ENCODE measurements around the gene CCNB3. TPM values are rescaled to one million over a fixed set of nuclear protein-coding genes. Genes with fewer than 3 reads are reported as not detected.

Gene CCNB3, protein sequence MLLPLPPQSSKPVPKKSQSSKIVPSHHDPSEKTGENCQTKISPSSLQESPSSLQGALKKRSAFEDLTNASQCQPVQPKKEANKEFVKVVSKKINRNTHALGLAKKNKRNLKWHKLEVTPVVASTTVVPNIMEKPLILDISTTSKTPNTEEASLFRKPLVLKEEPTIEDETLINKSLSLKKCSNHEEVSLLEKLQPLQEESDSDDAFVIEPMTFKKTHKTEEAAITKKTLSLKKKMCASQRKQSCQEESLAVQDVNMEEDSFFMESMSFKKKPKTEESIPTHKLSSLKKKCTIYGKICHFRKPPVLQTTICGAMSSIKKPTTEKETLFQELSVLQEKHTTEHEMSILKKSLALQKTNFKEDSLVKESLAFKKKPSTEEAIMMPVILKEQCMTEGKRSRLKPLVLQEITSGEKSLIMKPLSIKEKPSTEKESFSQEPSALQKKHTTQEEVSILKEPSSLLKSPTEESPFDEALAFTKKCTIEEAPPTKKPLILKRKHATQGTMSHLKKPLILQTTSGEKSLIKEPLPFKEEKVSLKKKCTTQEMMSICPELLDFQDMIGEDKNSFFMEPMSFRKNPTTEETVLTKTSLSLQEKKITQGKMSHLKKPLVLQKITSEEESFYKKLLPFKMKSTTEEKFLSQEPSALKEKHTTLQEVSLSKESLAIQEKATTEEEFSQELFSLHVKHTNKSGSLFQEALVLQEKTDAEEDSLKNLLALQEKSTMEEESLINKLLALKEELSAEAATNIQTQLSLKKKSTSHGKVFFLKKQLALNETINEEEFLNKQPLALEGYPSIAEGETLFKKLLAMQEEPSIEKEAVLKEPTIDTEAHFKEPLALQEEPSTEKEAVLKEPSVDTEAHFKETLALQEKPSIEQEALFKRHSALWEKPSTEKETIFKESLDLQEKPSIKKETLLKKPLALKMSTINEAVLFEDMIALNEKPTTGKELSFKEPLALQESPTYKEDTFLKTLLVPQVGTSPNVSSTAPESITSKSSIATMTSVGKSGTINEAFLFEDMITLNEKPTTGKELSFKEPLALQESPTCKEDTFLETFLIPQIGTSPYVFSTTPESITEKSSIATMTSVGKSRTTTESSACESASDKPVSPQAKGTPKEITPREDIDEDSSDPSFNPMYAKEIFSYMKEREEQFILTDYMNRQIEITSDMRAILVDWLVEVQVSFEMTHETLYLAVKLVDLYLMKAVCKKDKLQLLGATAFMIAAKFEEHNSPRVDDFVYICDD (N-terminal part only)
- total RNA-seq (2012; rRNA removed) = 0.18 and 0.28 TPM in 2 replicates
- 0.09 TPM in 2 replicates for polyA plus RNA-seq (2012; rRNA removed)
- polyA plus RNA-seq (2012; cell fraction: cytosol; rRNA removed) = 0.02 and 0.03 TPM in 2 replicates
- 0.07 and 0.14 TPM in 2 replicates for polyA plus RNA-seq (2012; cell fraction: nucleus; rRNA removed; ENCODE audit: low replicate concordance)
- percentile 7 among the genes with signal in this experiment for Bru-seq, nascent RNA
- BruChase-seq, experiment 1, labeled RNA remaining after a 6-hour chase = percentile 5 among the genes with signal in this experiment
- BruChase-seq, experiment 2, labeled RNA remaining after a 2-hour chase = percentile 6 among the genes with signal in this experiment
- long read RNA-seq = 0 reads

DNA sequence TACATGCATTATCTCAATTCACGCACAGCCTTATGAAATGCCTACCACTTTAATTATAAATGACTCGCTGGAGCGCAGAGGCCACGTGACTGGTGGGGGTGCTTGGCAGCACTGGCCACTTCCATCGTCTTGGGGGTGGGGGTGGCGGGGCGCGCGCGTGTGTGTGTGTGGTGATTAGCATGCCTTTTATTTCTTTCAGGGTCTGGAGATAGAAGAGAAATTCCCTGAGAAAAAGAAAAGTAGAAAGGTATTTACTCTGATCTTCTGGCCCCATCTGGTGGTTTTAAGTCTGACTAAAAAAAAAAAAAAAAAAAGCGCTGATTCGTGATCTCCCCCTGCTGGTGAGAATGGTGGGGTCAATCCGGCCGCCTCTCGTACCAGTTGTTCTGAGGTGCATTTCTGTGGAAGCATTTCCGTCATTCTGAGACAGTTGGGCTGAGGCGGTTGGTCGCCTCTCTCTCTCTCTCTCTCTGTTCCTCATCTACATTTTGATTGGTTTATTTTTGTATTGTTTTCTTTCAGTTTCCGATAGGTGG, at the start of gene CCNB3:
TSS of gene CCNB3 (plus strand) at position 402 of the 536 bp plus-strand sequence. CDS start 80,399 bp downstream, outside the sequence.
- Histone ChIP-seq H3K56ac (ENCODE audit: extremely low read depth, insufficient read depth, low read length) (peak within 1 kb of the TSS; percentile 10; the same call in 1 of the 2 replicates), H3K27ac (ENCODE audit: insufficient read depth, low read length) (no peak within 1 kb of the TSS), H3K14ac (replicated peaks; ENCODE audit: low read depth, low read length) (no peak within 1 kb of the TSS), H3K23ac (ENCODE audit: low read depth, low read length) (no peak within 1 kb of the TSS), H2BK15ac (ENCODE audit: low read depth, low read length) (no peak within 1 kb of the TSS), H3K9me3 (ENCODE audit: control insufficient read depth, insufficient read depth, low read length) (no peaks in the 10 kb centered on the region), H2AK9ac (replicated peaks; ENCODE audit: low read depth, low read length, poor library complexity) (no peak within 1 kb of the TSS), H3K4ac (ENCODE audit: low read depth, low read length) (no peak within 1 kb of the TSS), H3K4me2 (ENCODE audit: low read depth, low read length) (peak within 1 kb of the TSS; percentile 69), H2BK5ac (ENCODE audit: low read depth, low read length, poor library complexity, severe bottlenecking) (no peak within 1 kb of the TSS), H4K8ac (ENCODE audit: low read depth in 2 of 2, low read length in 2 of 2) (no peak within 1 kb of the TSS; a peak in 1 of 4 replicates), H3K9me1 (ENCODE audit: insufficient read depth, low read length) (no peaks in the 10 kb centered on the region), H4K91ac (ENCODE audit: insufficient read depth, low read depth, low read length) (no peak within 1 kb of the TSS), H3K36me3 (ENCODE audit: control insufficient read depth, insufficient read depth, low read length) (no peaks in the 10 kb centered on the region), H2AFZ (replicated peaks; ENCODE audit: low read length, poor library complexity) (peak within 1 kb of the TSS; percentile 86), H3K9ac (ENCODE audit: low read depth, low read length) (no peak within 1 kb of the TSS), H4K5ac (ENCODE audit: low read depth, low read length) (no peak within 1 kb of the TSS), H2BK120ac (ENCODE audit: low read depth, low read length) (no peak within 1 kb of the TSS), H3K4me3 (ENCODE audit: insufficient read depth, low read depth, low read length) (0 out of 2 replicates have a peak within 1 kb of the TSS, but pooled peaks have one; percentile 13), H3K18ac (ENCODE audit: low read depth, low read length) (no peak within 1 kb of the TSS), H4K20me1 (ENCODE audit: insufficient read depth, low read length) (no peaks in the 10 kb centered on the region), H2BK20ac (ENCODE audit: low read depth, low read length) (0 out of 2 replicates have a peak within 1 kb of the TSS, but pooled peaks have one; percentile 23), H3K79me1 (ENCODE audit: low read depth in 1 of 2, low read length in 2 of 2) (no peaks in the 10 kb centered on the region), H2AK5ac (ENCODE audit: low read depth, low read length) (no peak within 1 kb of the TSS), H3K4me1 (ENCODE audit: control insufficient read depth, insufficient read depth, low read length) (no peaks in the 10 kb centered on the region), H3K27me3 (ENCODE audit: control insufficient read depth, insufficient read depth, low read length) (no peaks in the 10 kb centered on the region; the same call in none of the 2 replicates)
- ATAC-seq (ENCODE audit: low read depth) (peak; percentile 85), DNase-seq (peak; percentile 56)
- TF ChIP-seq RAD21 (IDR thresholded peaks at IDR 0.05; ENCODE audit: low read length) (peak; percentile 50), BHLHE40 (IDR thresholded peaks at IDR 0.05; ENCODE audit: low read depth, low read length) (0 out of 2 replicates have a peak, but pooled peaks have one; percentile 3), MXI1 (IDR thresholded peaks at IDR 0.05; ENCODE audit: borderline replicate concordance, low read depth, low read length) (no peak), RCOR1 (IDR thresholded peaks at IDR 0.05; ENCODE audit: insufficient replicate concordance, low read length) (no peak), MAZ (IDR thresholded peaks at IDR 0.05; ENCODE audit: borderline replicate concordance, low read depth, low read length) (no peak), SMC3 (IDR thresholded peaks at IDR 0.05; ENCODE audit: low read depth, low read length) (peak; percentile 55)
- TF ChIP-seq, protein P1, sequence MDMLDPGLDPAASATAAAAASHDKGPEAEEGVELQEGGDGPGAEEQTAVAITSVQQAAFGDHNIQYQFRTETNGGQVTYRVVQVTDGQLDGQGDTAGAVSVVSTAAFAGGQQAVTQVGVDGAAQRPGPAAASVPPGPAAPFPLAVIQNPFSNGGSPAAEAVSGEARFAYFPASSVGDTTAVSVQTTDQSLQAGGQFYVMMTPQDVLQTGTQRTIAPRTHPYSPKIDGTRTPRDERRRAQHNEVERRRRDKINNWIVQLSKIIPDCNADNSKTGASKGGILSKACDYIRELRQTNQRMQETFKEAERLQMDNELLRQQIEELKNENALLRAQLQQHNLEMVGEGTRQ (IDR thresholded peaks at IDR 0.05; ENCODE audit: low read depth, low read length) = peak; percentile 85
- TF ChIP-seq, protein P2, sequence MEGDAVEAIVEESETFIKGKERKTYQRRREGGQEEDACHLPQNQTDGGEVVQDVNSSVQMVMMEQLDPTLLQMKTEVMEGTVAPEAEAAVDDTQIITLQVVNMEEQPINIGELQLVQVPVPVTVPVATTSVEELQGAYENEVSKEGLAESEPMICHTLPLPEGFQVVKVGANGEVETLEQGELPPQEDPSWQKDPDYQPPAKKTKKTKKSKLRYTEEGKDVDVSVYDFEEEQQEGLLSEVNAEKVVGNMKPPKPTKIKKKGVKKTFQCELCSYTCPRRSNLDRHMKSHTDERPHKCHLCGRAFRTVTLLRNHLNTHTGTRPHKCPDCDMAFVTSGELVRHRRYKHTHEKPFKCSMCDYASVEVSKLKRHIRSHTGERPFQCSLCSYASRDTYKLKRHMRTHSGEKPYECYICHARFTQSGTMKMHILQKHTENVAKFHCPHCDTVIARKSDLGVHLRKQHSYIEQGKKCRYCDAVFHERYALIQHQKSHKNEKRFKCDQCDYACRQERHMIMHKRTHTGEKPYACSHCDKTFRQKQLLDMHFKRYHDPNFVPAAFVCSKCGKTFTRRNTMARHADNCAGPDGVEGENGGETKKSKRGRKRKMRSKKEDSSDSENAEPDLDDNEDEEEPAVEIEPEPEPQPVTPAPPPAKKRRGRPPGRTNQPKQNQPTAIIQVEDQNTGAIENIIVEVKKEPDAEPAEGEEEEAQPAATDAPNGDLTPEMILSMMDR (conservative IDR thresholded peaks at IDR 0.05; ENCODE audit: low read depth, low read length) = peak; percentile 82
- in situ Hi-C loops (cut with MboI; ENCODE audit: low sequenced_read_pairs) (no loop called here), intact Hi-C loops (cut with micrococcal nuclease) (loop anchor here (1.0 kb wide), 2 partner anchors 289 to 320 kb away; no protein-coding TSS in a partner anchor), dilution Hi-C loops (cut with HindIII; ENCODE audit: low sequenced_read_pairs, unreplicated experiment) (no loop called here)
- CTCF ChIA-PET = interaction anchor here (0.7 to 0.8 kb wide), 2 partner anchors 289 to 1573 kb away, joined by 3 read pairs; no protein-coding TSS in a partner anchor
- BruUV-seq (replicated peaks) = no TSS peak
- WGBS, 2 experiments (ENCODE audit: extremely low coverage in 2 of 2, insufficient read length in 1 of 2) = no CpG with 5 or more reads among the region's 19 CpGs
- POLR2A ChIA-PET (ENCODE audit: unreplicated experiment) = no interaction called here
